HG02938 (cell line): ENCODE measurements around the gene DDIT4.
A peak's percentile ranks its signal among the peaks of the same experiment; 100 is the strongest.

Experiments used
- ATAC-seq: cut with Tn5 transposase; IDR thresholded peaks from one replicate; pipeline ENCODE4 v1.9.1; 2021; ENCODE audit warnings: mild to moderate bottlenecking, moderate library complexity; ENCODE audit not compliant: unreplicated experiment

The DDIT4 gene

GRCh38 chr10:72315054-72315453, 41.3 kb downstream of the DDIT4 start:
- ATAC-seq = no peak

GRCh38 chr10:72315611-72316385, 42.1 kb downstream of the DDIT4 start:
- no peak for ATAC-seq

- no peak for ATAC-seq
Observed at GRCh38 chr10:72316386-72316700, 42.6 kb downstream of the DDIT4 start.

- ATAC-seq = no peak
Observed at GRCh38 chr10:72316748-72317435, 43.2 kb downstream of the DDIT4 start.

- ATAC-seq = no peak
Observed at GRCh38 chr10:72318418-72319262, 44.9 kb downstream of the DDIT4 start.

GRCh38 chr10:72319416-72320254, 45.9 kb downstream of the DDIT4 start:
- ATAC-seq = peak; percentile 28

- ATAC-seq = peak; percentile 64
Observed at GRCh38 chr10:72320676-72321247, 47.0 kb downstream of the DDIT4 start.

GRCh38 chr10:72321248-72322029, 47.7 kb downstream of the DDIT4 start:
- no peak for ATAC-seq

- no peak for ATAC-seq
Observed at GRCh38 chr10:72322030-72322279, 48.2 kb downstream of the DDIT4 start.

GRCh38 chr10:72322280-72323058, 48.7 kb downstream of the DDIT4 start:
- ATAC-seq = no peak

GRCh38 chr10:72323108-72323749, 49.5 kb downstream of the DDIT4 start:
- ATAC-seq = no peak

GRCh38 chr10:72323771-72324191, 50.1 kb downstream of the DDIT4 start:
- ATAC-seq = no peak
